ENCODE measurements around the gene SV2B. TPM values are rescaled to one million over a fixed set of nuclear protein-coding genes. Genes with fewer than 3 reads are reported as not detected.

Gene SV2B
- total and polyA plus RNA-seq, 8 donors = 0.06 to 1.7 (median 0.23) TPM; not detected in 3

DNA sequence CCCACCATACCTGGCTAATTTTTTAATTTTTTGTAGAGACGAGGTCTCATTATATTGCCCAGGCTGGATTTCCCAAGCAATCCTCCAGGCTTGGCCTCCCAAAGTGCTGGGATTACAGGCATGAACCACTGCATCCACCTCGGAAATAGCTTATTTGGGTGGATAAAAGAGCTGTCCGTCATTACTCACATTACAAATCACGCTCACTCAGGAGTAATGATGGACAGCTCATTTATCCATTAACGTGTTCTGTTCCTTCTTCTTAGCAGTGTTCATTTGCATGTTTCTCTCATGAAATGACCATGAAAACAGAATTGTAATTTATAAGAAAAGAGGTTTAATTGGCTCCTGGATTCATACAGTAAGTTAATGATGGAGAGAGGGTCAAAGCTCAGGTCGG lies 9.8 kb downstream of the SV2B start:
- DNase-seq = no peak
- Histone ChIP-seq H3K27ac (no peak overlapping the region), H3K36me3 (no peaks in the 10 kb centered on the region), H3K9me3 (no peaks in the 10 kb centered on the region), H3K27me3 (peaks cover 0 to 59% (median 0%) of the 10 kb centered on the region in 3 donors), H3K4me1 (no peaks in the 10 kb centered on the region), H3K4me3 (no peak overlapping the region)
- intact Hi-C loops (cut with DNase I; ENCODE audit: low total_unique reads) = no loop called here
- TF ChIP-seq CTCF (IDR thresholded peaks at IDR 0.05) (no peak), POLR2A (IDR thresholded peaks at IDR 0.05) (no peak), EP300 (IDR thresholded peaks at IDR 0.05) (no peak), POLR2AphosphoS5 (IDR thresholded peaks at IDR 0.05) (no peak)
- WGBS, 5 donors = 72 to 80% (median 78%) methylated on average over 6 of the region's 6 CpGs

GRCh38 chr15:91110407-91110806 lies 10.3 kb downstream of the SV2B start:
- intact Hi-C loops (cut with DNase I; ENCODE audit: low total_unique reads) = no loop called here
- Histone ChIP-seq H3K27ac (no peak overlapping the region), H3K4me3 (no peak overlapping the region), H3K36me3 (no peaks in the 10 kb centered on the region), H3K4me1 (no peaks in the 10 kb centered on the region), H3K9me3 (no peaks in the 10 kb centered on the region), H3K27me3 (peaks cover 0 to 59% (median 0%) of the 10 kb centered on the region in 3 donors)
- TF ChIP-seq POLR2A (IDR thresholded peaks at IDR 0.05) (no peak), CTCF (IDR thresholded peaks at IDR 0.05) (no peak), POLR2AphosphoS5 (IDR thresholded peaks at IDR 0.05) (no peak)
- no peak for DNase-seq
- 75 to 87% (median 84%) methylated on average over 7 to 11 of the region's 11 CpGs for WGBS, 5 donors

DNA sequence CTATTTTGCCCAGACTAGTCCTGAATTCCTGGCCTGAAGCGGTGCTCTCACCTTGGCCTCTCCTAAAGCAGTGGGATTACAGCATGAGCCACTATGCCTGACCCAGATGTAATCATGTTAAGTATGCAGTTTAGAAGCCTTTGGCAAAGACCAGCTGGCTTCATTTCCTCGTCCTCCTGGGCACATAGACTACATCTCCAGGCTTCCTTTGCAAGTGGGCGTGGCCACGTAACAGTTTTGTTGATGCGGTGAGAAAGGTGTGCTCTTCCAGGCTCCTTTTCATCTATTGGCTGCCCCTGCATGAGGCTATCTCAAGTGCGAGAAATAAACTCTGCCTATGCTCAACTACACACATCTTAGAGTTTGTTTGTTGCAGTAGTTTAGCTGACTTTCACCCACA lies 13.0 kb downstream of the SV2B start:
- DNase-seq = no peak
- Histone ChIP-seq H3K36me3 (no peaks in the 10 kb centered on the region), H3K4me1 (no peaks in the 10 kb centered on the region), H3K4me3 (no peak overlapping the region), H3K27me3 (peaks cover 0 to 68% (median 0%) of the 10 kb centered on the region in 3 donors), H3K9me3 (no peaks in the 10 kb centered on the region), H3K27ac (no peak overlapping the region)
- WGBS, 5 donors = 48 to 67% (median 55%) methylated on average over 6 of the region's 6 CpGs
- TF ChIP-seq CTCF (IDR thresholded peaks at IDR 0.05) (no peak), POLR2AphosphoS5 (IDR thresholded peaks at IDR 0.05) (no peak), POLR2A (IDR thresholded peaks at IDR 0.05) (no peak), EP300 (IDR thresholded peaks at IDR 0.05) (no peak)
- intact Hi-C loops (cut with DNase I; ENCODE audit: low total_unique reads) = no loop called here

DNA sequence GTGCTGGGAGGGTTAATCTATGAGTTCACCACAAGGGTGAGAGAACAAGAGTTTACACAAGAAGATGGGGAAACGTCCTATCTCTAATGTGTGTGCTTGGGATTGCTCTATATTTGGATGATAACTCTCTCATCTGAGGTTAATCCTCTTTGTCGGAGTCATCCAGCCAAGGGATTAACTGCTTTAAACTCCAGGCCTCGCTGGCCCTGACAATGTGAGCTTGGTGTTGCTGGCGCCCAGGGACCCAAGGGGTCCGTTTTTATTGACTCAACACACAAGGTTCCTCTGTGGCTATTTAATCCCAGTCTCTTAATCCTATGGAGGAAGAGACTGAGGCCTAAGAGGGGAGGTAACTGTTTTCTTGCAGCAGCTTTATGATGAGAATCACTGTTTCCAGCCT lies 14.2 kb downstream of the SV2B start:
- H3K4me3 ChIP-seq = no peak overlapping the region
- H3K27me3 ChIP-seq = peaks cover 0 to 69% (median 0%) of the 10 kb centered on the region in 3 donors
- TF ChIP-seq POLR2AphosphoS5 (IDR thresholded peaks at IDR 0.05) (no peak), EP300 (IDR thresholded peaks at IDR 0.05) (no peak), CTCF (IDR thresholded peaks at IDR 0.05) (no peak), POLR2A (IDR thresholded peaks at IDR 0.05) (no peak)
- H3K9me3 ChIP-seq = no peaks in the 10 kb centered on the region
- intact Hi-C loops (cut with DNase I; ENCODE audit: low total_unique reads) = no loop called here
- no peak overlapping the region for H3K27ac ChIP-seq
- WGBS, 5 donors = 43 to 75% (median 54%) methylated on average over 5 of the region's 5 CpGs
- no peak for DNase-seq
- no peaks in the 10 kb centered on the region for H3K36me3 ChIP-seq
- H3K4me1 ChIP-seq = peaks cover 0 to 6% (median 0%) of the 10 kb centered on the region in 4 donors

Measured in stomach (tissue), 9 donors.